ENCODE measurements around the gene LIM2. TPM values are rescaled to one million over a fixed set of nuclear protein-coding genes. Genes with fewer than 3 reads are reported as not detected.

The LIM2 gene
- total RNA-seq, 4 donors from 2014 or later: not detected

- H3K27ac ChIP-seq: no peak overlapping the region
Observed at GRCh38 chr19:51382004-51382403, 5.8 kb downstream of the LIM2 start.

GRCh38 chr19:51380379-51380778, 7.4 kb downstream of the LIM2 start:
- intact Hi-C loops (cut with DNase I; ENCODE audit: low total_unique reads): no loop called here
- no peak overlapping the region for H3K27ac ChIP-seq
- H3K27me3 ChIP-seq: no peaks in the 10 kb centered on the region
- no peaks in the 10 kb centered on the region for H3K36me3 ChIP-seq
- no peak for TF ChIP-seq CTCF (IDR thresholded peaks at IDR 0.05)
- TF ChIP-seq POLR2A (IDR thresholded peaks at IDR 0.05): no peak
- no peaks in the 10 kb centered on the region for H3K4me1 ChIP-seq
- no peak for DNase-seq
- H3K9me3 ChIP-seq: no peaks in the 10 kb centered on the region
- H3K4me3 ChIP-seq: no peak overlapping the region

More at GRCh38 chr19:51382004-51382403, 5.8 kb downstream of the LIM2 start:
- H3K4me3 ChIP-seq: no peak overlapping the region
- TF ChIP-seq CTCF (IDR thresholded peaks at IDR 0.05) (no peak), POLR2A (IDR thresholded peaks at IDR 0.05) (no peak)
- no peaks in the 10 kb centered on the region for H3K36me3 ChIP-seq
- H3K27me3 ChIP-seq: no peaks in the 10 kb centered on the region
- H3K9me3 ChIP-seq: no peaks in the 10 kb centered on the region
- intact Hi-C loops (cut with DNase I; ENCODE audit: low total_unique reads): no loop called here
- no peak for DNase-seq
- no peaks in the 10 kb centered on the region for H3K4me1 ChIP-seq

- no peak for TF ChIP-seq CTCF (IDR thresholded peaks at IDR 0.05)
- TF ChIP-seq POLR2A (IDR thresholded peaks at IDR 0.05): no peak
- no peaks in the 10 kb centered on the region for H3K9me3 ChIP-seq
- intact Hi-C loops (cut with DNase I; ENCODE audit: low total_unique reads): no loop called here
- no peaks in the 10 kb centered on the region for H3K27me3 ChIP-seq
- no peaks in the 10 kb centered on the region for H3K36me3 ChIP-seq
- no peak overlapping the region for H3K27ac ChIP-seq
- no peaks in the 10 kb centered on the region for H3K4me1 ChIP-seq
- DNase-seq: no peak
- no peak overlapping the region for H3K4me3 ChIP-seq
Observed at GRCh38 chr19:51377422-51377821, 10.4 kb downstream of the LIM2 start.

GRCh38 chr19:51375504-51376221, 12.1 kb downstream of the LIM2 start:
- Histone ChIP-seq H3K4me3 (no peak overlapping the region), H3K4me1 (no peaks in the 10 kb centered on the region), H3K36me3 (no peaks in the 10 kb centered on the region), H3K9me3 (no peaks in the 10 kb centered on the region), H3K27me3 (no peaks in the 10 kb centered on the region), H3K27ac (no peak overlapping the region)
- no peak for DNase-seq
- intact Hi-C loops (cut with DNase I; ENCODE audit: low total_unique reads): no loop called here
- TF ChIP-seq CTCF (IDR thresholded peaks at IDR 0.05) (no peak), POLR2A (IDR thresholded peaks at IDR 0.05) (no peak)

GRCh38 chr19:51372649-51373504, 14.9 kb downstream of the LIM2 start, which contains the start of gene NKG7:
NKG7 (minus strand) TSS chr19:51372654; CDS start chr19:51372535, 119 bp downstream.
- no peak within 1 kb of the TSS for H3K27ac ChIP-seq
- H3K27me3 ChIP-seq: no peaks in the 10 kb centered on the region
- no peaks in the 10 kb centered on the region for H3K9me3 ChIP-seq
- DNase-seq: no peak
- H3K4me1 ChIP-seq: no peaks in the 10 kb centered on the region
- intact Hi-C loops (cut with DNase I; ENCODE audit: low total_unique reads): no loop called here
- H3K36me3 ChIP-seq: no peaks in the 10 kb centered on the region
- no peak for TF ChIP-seq POLR2A (IDR thresholded peaks at IDR 0.05)
- H3K4me3 ChIP-seq: no peak within 1 kb of the TSS

All from uterus (tissue), 4 donors.